Activated CD8-positive, alpha-beta T cell treated with anti-CD3 and anti-CD28 coated beads for 36 hours (primary cell): ENCODE results near the gene C17orf113. TPM values are rescaled to one million over a fixed set of nuclear protein-coding genes. Genes with fewer than 3 reads are reported as not detected.

ENCODE experiments used
- ATAC-seq: fragments of 200-7000 bp; cut with Tn5 transposase; one replicate; pipeline ENCODE4 v1.10.0; 2021; ENCODE audit warnings: mild to moderate bottlenecking, moderate library complexity
- CTCF ChIA-PET: fragments of 350-600 bp; sonication (Branson Sonifier 250); formaldehyde crosslinking; loops from one replicate; lab custom pipeline; 2021; ENCODE audit warnings: antibody characterized with exemption; lab: Charles Lee
- POLR2A ChIA-PET: fragments of 350-600 bp; sonication (Branson Sonifier 250); formaldehyde crosslinking; loops from one replicate; lab custom pipeline; 2021; ENCODE audit warnings: antibody characterized with exemption; lab: Charles Lee
- DNase-seq: peaks from one replicate; pipeline ENCODE4 v3.0.0-alpha.2; 2020
- H3K27ac Mint-ChIP-seq: one replicate; pipeline ENCODE4 v1.8.0; 2021; ENCODE audit warnings: mild to moderate bottlenecking, mixed read lengths
- H3K27me3 Mint-ChIP-seq: one replicate; pipeline ENCODE4 v1.8.0; 2021; ENCODE audit warnings: mixed read lengths
- H3K36me3 Mint-ChIP-seq: one replicate; pipeline ENCODE4 v1.8.0; 2021; ENCODE audit warnings: low read depth, mixed read lengths
- H3K4me1 Mint-ChIP-seq: one replicate; pipeline ENCODE4 v1.8.0; 2021; ENCODE audit warnings: low read depth, mixed read lengths
- H3K4me3 Mint-ChIP-seq: one replicate; pipeline ENCODE4 v1.8.0; 2021; ENCODE audit warnings: mild to moderate bottlenecking, moderate library complexity, mixed read lengths
- H3K9me3 Mint-ChIP-seq: one replicate; pipeline ENCODE4 v1.8.0; 2021; ENCODE audit warnings: mixed read lengths
- CTCF ChIP-seq: fragments of 200-600 bp; IDR thresholded peaks from one replicate; pipeline ENCODE4 v1.8.0; 2022; ENCODE audit warnings: antibody characterized with exemption, mild to moderate bottlenecking
- intact Hi-C: fragments of 100-400 bp; cut with micrococcal nuclease; formaldehyde crosslinking; loops from one replicate; pipeline ENCODE4 v1.10.0; 2022
- total RNA-seq, 2 experiments: library from RNA; stranded (reverse); gene quantifications; one replicate each; pipeline ENCODE4 v1.2.3, GENCODE V29; 2021

Gene C17orf113
- total RNA-seq, 2 experiments from 2014 or later, result 0.72 to 0.77 TPM

- intact Hi-C loops, result no loop called here
- ChIA-PET POLR2A (interaction anchor here (1.8 kb wide), 1 partner anchor 10 kb away, joined by 5 read pairs; no protein-coding TSS in a partner anchor), CTCF (interaction anchor here (1.1 to 1.3 kb wide), 2 partner anchors 11 to 46 kb away, joined by 3 to 4 read pairs; partner anchors contain the start of gene NKIRAS2)
- Mint-ChIP-seq H3K4me3 (no peak overlapping the region), H3K27me3 (no peaks in the 10 kb centered on the region), H3K36me3 (peaks cover 18% of the 10 kb centered on the region), H3K4me1 (peaks cover 58% of the 10 kb centered on the region), H3K9me3 (no peaks in the 10 kb centered on the region), H3K27ac (no peak overlapping the region)
- ATAC-seq, result no peak
- DNase-seq, result peak; percentile 13
- TF ChIP-seq CTCF, result no peak
Observed at GRCh38 chr17:42009170-42009569, 41.2 kb downstream of the C17orf113 start.

- peaks cover 40% of the 10 kb centered on the region for H3K4me1 Mint-ChIP-seq
- intact Hi-C loops, result no loop called here
- no peaks in the 10 kb centered on the region for H3K9me3 Mint-ChIP-seq
- no peak for TF ChIP-seq CTCF
- DNase-seq (no peak), ATAC-seq (no peak)
- ChIA-PET CTCF (interaction anchor here (1.3 to 1.9 kb wide), 3 partner anchors 8 to 15 kb away, joined by 4 to 11 read pairs (median 6); partner anchors contain the start of gene NKIRAS2), POLR2A (interaction anchor here (0.6 to 1.2 kb wide), 2 partner anchors 12 to 39 kb away, joined by 4 to 5 read pairs; partner anchors contain the start of gene DNAJC7)
- peaks cover 21% of the 10 kb centered on the region for H3K36me3 Mint-ChIP-seq
- no peak overlapping the region for H3K4me3 Mint-ChIP-seq
- no peaks in the 10 kb centered on the region for H3K27me3 Mint-ChIP-seq
- H3K27ac Mint-ChIP-seq, result peak overlapping the region; percentile 48
Observed at GRCh38 chr17:42005166-42005565, 45.2 kb downstream of the C17orf113 start.

GRCh38 chr17:42002792-42003301 lies 47.6 kb downstream of the C17orf113 start:
- DNase-seq (no peak), ATAC-seq (no peak)
- Mint-ChIP-seq H3K4me1 (peaks cover 29% of the 10 kb centered on the region), H3K4me3 (no peak overlapping the region), H3K36me3 (peaks cover 18% of the 10 kb centered on the region), H3K27me3 (no peaks in the 10 kb centered on the region), H3K9me3 (no peaks in the 10 kb centered on the region), H3K27ac (peak overlapping the region; percentile 21)
- intact Hi-C loops, result no loop called here
- ChIA-PET POLR2A (interaction anchor here (0.8 to 2.4 kb wide), 5 partner anchors 10 to 35 kb away, joined by 3 to 8 read pairs (median 3); partner anchors contain the start of gene NKIRAS2), CTCF (interaction anchor here (0.8 to 0.9 kb wide), 2 partner anchors 65 to 103 kb away, joined by 3 read pairs; no protein-coding TSS in a partner anchor)
- TF ChIP-seq CTCF, result no peak

GRCh38 chr17:42002175-42002791 lies 48.1 kb downstream of the C17orf113 start:
- CTCF ChIA-PET, result interaction anchor here (0.8 kb wide), 1 partner anchor 103 kb away, joined by 3 read pairs; no protein-coding TSS in a partner anchor
- no peak for DNase-seq
- no peak for ATAC-seq
- peaks cover 19% of the 10 kb centered on the region for H3K36me3 Mint-ChIP-seq
- POLR2A ChIA-PET, result interaction anchor here (0.8 to 2.4 kb wide), 5 partner anchors 9 to 35 kb away, joined by 3 to 8 read pairs (median 3); partner anchors contain the start of gene NKIRAS2
- no peak overlapping the region for H3K4me3 Mint-ChIP-seq
- intact Hi-C loops, result no loop called here
- H3K27me3 Mint-ChIP-seq, result no peaks in the 10 kb centered on the region
- peaks cover 29% of the 10 kb centered on the region for H3K4me1 Mint-ChIP-seq
- H3K9me3 Mint-ChIP-seq, result no peaks in the 10 kb centered on the region
- H3K27ac Mint-ChIP-seq, result peak overlapping the region; percentile 21
- TF ChIP-seq CTCF, result no peak

GRCh38 chr17:42001729-42002128 lies 48.7 kb downstream of the C17orf113 start:
- ChIA-PET CTCF (no interaction called here), POLR2A (interaction anchor here (1.3 to 2.4 kb wide), 2 partner anchors 14 to 32 kb away, joined by 4 to 8 read pairs; no protein-coding TSS in a partner anchor)
- Mint-ChIP-seq H3K4me1 (peaks cover 30% of the 10 kb centered on the region), H3K9me3 (no peaks in the 10 kb centered on the region), H3K27ac (no peak overlapping the region), H3K36me3 (peaks cover 20% of the 10 kb centered on the region), H3K4me3 (no peak overlapping the region), H3K27me3 (no peaks in the 10 kb centered on the region)
- no peak for TF ChIP-seq CTCF
- no peak for DNase-seq
- intact Hi-C loops, result no loop called here
- ATAC-seq, result no peak
